Osteocyte (in vitro differentiated cells): ENCODE data around the gene ZFX. TPM values are rescaled to one million over a fixed set of nuclear protein-coding genes. Genes with fewer than 3 reads are reported as not detected.

Experiments used
- DNase-seq: peaks from one replicate; pipeline ENCODE4 v3.0.0; 2021; ENCODE audit warnings: mixed read lengths; ENCODE audit not compliant: unreplicated experiment; ENCODE audit errors: extremely low spot score
- H3K27ac Mint-ChIP-seq: one replicate; pipeline ENCODE4 v1.8.0; 2021; ENCODE audit warnings: mild to moderate bottlenecking, mixed read lengths; ENCODE audit not compliant: unreplicated experiment
- H3K27me3 Mint-ChIP-seq: one replicate; pipeline ENCODE4 v1.8.0; 2021; ENCODE audit warnings: mixed read lengths; ENCODE audit not compliant: unreplicated experiment
- H3K36me3 Mint-ChIP-seq: one replicate; pipeline ENCODE4 v1.8.0; 2021; ENCODE audit warnings: mixed read lengths; ENCODE audit not compliant: unreplicated experiment
- H3K4me1 Mint-ChIP-seq: one replicate; pipeline ENCODE4 v1.8.0; 2021; ENCODE audit warnings: mixed read lengths; ENCODE audit not compliant: unreplicated experiment
- H3K4me3 Mint-ChIP-seq: one replicate; pipeline ENCODE4 v1.8.0; 2021; ENCODE audit warnings: mild to moderate bottlenecking, moderate library complexity, mixed read lengths; ENCODE audit not compliant: unreplicated experiment
- H3K9me3 Mint-ChIP-seq: one replicate; pipeline ENCODE4 v1.8.0; 2021; ENCODE audit warnings: mixed read lengths; ENCODE audit not compliant: unreplicated experiment
- CTCF ChIP-seq: fragments of 200-600 bp; sonication (generic); IDR thresholded peaks from 2 replicates; pipeline ENCODE4 v1.5.0; 2021; ENCODE audit warnings: antibody characterized with exemption, mild to moderate bottlenecking, moderate library complexity
- total RNA-seq: library from RNA; stranded (reverse); gene quantifications from 2 replicates; pipeline ENCODE4 v1.2.1, GENCODE V29; 2021

ZFX gene
- total RNA-seq, 1 donor from 2014 or later, result 84.6 TPM

GRCh38 chrX:24229976-24230375 lies 80.4 kb downstream of the ZFX start:
- no peak for DNase-seq
- peaks cover 9% of the 10 kb centered on the region for H3K36me3 Mint-ChIP-seq
- H3K4me3 Mint-ChIP-seq, result no peak overlapping the region
- H3K4me1 Mint-ChIP-seq, result peaks cover 30% of the 10 kb centered on the region
- TF ChIP-seq CTCF, result no peak
- H3K27ac Mint-ChIP-seq, result peak overlapping the region; percentile 75
- H3K9me3 Mint-ChIP-seq, result peaks cover 4% of the 10 kb centered on the region
- H3K27me3 Mint-ChIP-seq, result no peaks in the 10 kb centered on the region

GRCh38 chrX:24231131-24231540 lies 81.6 kb downstream of the ZFX start:
- DNase-seq, result no peak
- no peak for TF ChIP-seq CTCF
- Mint-ChIP-seq H3K27me3 (no peaks in the 10 kb centered on the region), H3K4me3 (no peak overlapping the region), H3K27ac (peak overlapping the region; percentile 75), H3K4me1 (peaks cover 30% of the 10 kb centered on the region), H3K9me3 (no peaks in the 10 kb centered on the region), H3K36me3 (no peaks in the 10 kb centered on the region)

GRCh38 chrX:24231641-24232179 lies 82.2 kb downstream of the ZFX start:
- Mint-ChIP-seq H3K27me3 (no peaks in the 10 kb centered on the region), H3K4me1 (peaks cover 30% of the 10 kb centered on the region), H3K36me3 (no peaks in the 10 kb centered on the region), H3K4me3 (no peak overlapping the region), H3K27ac (peak overlapping the region; percentile 75), H3K9me3 (no peaks in the 10 kb centered on the region)
- TF ChIP-seq CTCF, result no peak
- no peak for DNase-seq

GRCh38 chrX:24232796-24233195 lies 83.3 kb downstream of the ZFX start:
- DNase-seq, result no peak
- Mint-ChIP-seq H3K36me3 (no peaks in the 10 kb centered on the region), H3K27ac (peak overlapping the region; percentile 1), H3K4me1 (peaks cover 30% of the 10 kb centered on the region), H3K9me3 (no peaks in the 10 kb centered on the region), H3K27me3 (no peaks in the 10 kb centered on the region), H3K4me3 (no peak overlapping the region)
- TF ChIP-seq CTCF, result no peak

- no peak for TF ChIP-seq CTCF
- no peaks in the 10 kb centered on the region for H3K27me3 Mint-ChIP-seq
- H3K4me3 Mint-ChIP-seq, result no peak overlapping the region
- DNase-seq, result no peak
- H3K9me3 Mint-ChIP-seq, result no peaks in the 10 kb centered on the region
- no peak overlapping the region for H3K27ac Mint-ChIP-seq
- peaks cover 30% of the 10 kb centered on the region for H3K4me1 Mint-ChIP-seq
- H3K36me3 Mint-ChIP-seq, result no peaks in the 10 kb centered on the region
Measured at GRCh38 chrX:24235084-24235710, 85.7 kb downstream of the ZFX start.
